TTC549 (cell line): Measurements from ENCODE around the gene LRRC56.
"Not testable (repeated sequence)": the region's sequence is repeated elsewhere in the genome, so short reads cannot be mapped to it uniquely, and the experiment has no call there.

Experiments
- FAIRE-seq: peaks from 2 replicates; lab custom pipeline; 2012; peaks lifted over from hg19 to GRCh38; lab: Jason Lieb, UNC

The LRRC56 gene

DNA sequence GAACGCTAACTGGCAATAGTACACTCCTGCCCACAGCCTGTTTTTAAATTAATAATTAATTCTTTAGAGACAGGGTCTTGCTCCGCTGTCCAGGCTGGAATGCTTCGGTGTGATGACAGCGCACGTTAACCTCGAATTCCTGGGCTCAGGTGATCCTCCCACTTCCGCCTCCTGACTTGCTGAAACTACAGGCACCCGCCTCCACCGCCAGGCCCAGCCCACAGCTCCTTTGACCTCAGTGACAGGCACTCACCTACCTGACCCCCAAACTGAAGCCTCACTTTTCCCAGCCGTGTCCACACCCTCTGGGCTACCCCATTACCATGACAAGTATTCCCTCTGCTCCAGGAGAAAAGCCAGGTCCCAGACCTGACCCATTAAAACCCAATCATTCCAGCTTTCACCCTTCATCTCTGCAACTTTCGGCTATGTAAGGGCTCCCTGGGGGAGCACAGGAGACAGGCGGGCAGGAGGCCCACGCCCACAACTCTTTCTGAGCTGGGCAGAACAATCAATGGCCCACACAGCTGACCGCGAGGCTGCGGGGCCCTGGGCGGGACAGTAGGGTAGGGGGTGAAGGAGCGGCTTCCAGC is 22.5 kb downstream of the LRRC56 start:
- no peak for FAIRE-seq

DNA sequence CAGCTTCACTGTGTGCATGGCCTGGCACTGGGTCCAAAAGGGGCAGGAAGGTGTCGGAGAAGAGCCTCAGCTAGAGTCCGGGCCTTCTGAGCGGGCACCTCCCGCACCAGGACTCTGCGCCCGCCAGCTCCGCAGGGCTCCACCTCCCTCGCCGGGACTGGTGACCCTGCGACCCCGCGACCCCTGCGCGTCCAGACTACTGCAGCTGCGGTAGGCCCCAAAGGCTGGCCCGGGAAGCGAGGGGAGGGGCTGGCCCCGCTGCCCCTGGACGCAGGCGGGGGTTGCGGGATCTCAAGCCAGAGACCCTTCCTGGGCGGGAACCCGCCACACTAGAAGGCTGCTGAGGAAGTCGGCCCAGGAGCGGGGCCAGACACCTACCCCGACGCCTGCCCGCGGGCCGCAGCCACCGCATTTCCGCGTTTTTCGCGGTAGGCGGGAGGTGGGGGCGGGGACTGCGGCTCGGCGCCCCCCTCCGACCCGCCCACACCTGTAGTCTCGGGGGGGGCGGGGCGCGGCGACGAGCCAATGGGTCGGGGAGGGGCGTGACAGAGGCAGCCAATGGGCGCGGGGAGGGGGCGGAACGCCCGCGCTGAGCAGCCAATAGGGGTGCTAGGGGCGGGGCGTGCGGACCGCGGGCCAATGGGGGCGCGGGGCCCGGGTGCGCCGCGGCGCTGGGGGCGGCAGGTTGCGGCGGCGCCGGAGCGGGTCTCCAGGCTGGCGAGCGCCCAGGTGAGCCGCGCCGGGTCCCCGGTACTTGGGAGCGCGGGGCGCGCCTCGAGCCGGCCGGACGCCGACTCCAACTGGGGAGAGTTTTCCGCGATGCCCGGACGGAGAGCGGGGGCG is 23.2 kb downstream of the LRRC56 start, which contains the start of the genes LMNTD2 and RASSF7:
Gene LMNTD2, minus strand, starts transcription at position 434 of the 843 bp plus-strand sequence. Its CDS starts 22 bp downstream, at position 412.
Gene RASSF7, plus strand, starts transcription at position 666 of the 843 bp plus-strand sequence. CDS start 799 bp downstream, outside the sequence.
- FAIRE-seq, result no peak

DNA sequence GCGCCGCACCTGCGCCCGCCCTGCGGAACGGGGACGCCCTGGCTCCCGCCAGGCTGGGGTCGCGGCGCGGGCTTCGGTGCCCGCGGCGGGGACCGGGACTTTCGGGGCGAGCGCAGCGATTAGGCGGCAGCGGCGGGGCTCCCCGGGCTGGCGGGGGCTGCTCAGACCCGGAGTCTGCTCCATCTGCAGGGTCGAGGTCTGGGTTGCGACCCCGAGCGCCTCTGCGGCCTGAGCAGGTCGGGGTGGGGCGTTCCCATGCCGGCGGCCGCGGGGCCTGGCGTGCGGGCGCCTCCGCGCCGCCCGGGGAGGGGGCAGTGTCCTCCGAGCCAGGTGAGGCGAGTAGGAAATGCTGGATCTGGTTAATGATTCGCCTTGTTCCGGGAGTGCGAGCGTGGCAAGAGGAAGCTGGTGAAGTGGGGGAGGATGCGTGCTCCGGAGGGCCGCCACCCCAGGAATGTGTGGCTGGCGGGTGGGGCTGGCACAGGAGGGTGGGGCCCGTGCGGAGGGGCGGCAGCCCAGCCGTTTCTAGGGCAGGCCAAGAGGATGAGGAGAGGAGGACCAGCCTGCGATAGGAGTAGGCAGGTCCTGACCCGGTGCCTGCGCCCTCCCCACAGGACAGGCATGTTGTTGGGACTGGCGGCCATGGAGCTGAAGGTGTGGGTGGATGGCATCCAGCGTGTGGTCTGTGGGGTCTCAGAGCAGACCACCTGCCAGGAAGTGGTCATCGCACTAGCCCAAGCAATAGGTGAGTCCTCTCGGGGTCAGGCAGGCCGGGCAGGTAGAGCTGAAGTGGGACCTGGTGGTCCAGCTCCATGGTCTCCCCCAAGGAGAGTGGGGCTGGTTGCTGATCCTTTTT is 24.0 kb downstream of the LRRC56 start:
- FAIRE-seq, result no peak

GRCh38 chr11:562046-562645 is 24.8 kb downstream of the LRRC56 start:
- no peak for FAIRE-seq

DNA sequence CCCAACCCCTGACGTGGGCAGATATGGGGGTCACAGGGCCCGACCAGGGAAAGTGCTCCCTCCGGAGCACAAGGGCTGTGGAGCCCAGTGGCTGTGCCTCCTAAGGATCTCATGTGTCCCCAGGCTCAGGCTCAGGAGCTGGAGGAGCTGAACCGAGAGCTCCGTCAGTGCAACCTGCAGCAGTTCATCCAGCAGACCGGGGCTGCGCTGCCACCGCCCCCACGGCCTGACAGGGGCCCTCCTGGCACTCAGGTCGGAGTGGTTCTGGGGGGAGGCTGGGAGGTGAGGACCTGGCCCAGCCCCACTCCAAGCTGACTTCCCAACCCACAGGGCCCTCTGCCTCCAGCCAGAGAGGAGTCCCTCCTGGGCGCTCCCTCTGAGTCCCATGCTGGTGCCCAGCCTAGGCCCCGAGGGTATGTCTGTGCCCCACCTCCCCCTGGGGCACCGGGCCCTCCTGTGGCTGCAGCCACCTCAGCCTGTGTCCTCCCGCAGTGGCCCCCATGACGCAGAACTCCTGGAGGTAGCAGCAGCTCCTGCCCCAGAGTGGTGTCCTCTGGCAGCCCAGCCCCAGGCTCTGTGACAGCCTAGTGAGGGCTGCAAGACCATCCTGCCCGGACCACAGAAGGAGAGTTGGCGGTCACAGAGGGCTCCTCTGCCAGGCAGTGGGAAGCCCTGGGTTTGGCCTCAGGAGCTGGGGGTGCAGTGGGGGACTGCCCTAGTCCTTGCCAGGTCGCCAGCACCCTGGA is 25.9 kb downstream of the LRRC56 start:
- no peak for FAIRE-seq

GRCh38 chr11:563812-564578 is 26.7 kb downstream of the LRRC56 start:
- FAIRE-seq, result no peak

DNA sequence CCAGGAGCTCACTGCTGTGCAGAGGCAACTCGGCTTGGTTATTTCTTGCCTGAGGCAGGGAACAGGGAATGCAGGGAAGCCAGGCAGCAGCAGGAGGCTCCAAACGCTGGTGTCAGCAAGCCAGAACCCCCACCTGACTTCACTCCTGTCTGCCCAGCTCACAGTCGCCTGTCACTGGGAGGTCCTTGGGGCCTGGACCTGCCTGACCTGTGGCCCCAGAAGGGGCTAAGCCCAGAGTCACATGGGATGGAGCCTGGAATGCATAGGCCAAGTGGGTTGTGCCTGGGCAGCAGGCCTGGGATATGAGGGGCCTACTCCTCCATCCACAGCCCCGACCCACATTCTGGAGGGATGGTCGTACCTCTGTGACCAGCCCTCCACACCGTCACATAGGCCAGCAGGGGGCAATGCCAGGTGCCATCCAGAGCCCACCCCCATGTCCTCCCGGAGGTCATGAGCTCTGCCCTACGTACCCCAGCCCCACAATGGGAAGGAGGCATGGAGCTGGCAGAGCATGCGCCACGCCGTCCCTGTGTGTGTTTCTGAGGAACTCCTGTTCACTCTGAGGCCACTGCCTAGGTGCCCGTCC is 28.7 kb downstream of the LRRC56 start:
- FAIRE-seq, result no peak

- FAIRE-seq, result no peak
Measured at GRCh38 chr11:567011-567628, 29.8 kb downstream of the LRRC56 start.

- no peak for FAIRE-seq
Measured at GRCh38 chr11:567629-568292, 30.4 kb downstream of the LRRC56 start.

DNA sequence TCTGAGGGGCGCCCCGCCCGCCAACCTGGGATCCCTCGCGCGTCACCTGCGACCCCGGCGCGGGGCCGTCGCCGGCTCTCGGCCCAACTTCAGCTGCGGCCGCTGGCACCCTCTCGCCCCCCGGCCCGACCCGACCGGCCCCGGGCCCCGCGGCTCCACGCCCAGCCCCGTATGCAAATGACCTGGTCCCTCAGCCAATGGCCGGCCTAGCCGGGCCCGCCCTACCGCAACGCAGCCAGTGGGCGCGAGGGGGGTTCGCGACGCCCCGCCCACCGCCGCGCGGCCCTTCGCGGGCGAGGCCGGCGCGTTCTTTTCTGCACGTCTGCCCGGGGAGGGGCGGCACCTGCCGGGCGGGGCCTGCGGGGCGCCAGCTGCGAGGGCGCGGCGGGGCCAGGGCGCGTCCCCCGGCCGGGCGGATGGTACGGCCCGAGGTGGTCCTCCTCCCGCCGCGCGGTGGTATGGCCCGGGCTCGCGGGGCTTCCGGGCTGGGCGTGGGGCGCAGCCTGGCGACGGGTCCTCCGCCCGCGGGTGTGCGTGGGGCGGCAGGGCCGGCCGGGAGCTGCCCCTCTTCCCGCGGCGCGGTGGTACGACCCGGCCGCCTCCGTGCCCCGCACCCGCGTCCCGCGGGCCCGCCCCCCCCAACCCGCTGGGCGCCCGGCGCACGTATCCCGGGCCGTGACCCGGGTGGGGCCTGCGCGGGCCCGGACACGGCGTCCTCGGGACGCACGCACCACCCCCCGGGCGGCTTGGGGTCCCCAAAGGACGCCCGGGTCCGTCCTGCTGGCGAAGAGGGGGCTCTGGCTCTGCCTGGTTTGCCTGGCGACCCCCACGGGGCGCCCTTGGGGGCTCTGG is 31.2 kb downstream of the LRRC56 start:
- FAIRE-seq, result no peak

- no peak for FAIRE-seq
Measured at GRCh38 chr11:569158-569885, 32.0 kb downstream of the LRRC56 start.

DNA sequence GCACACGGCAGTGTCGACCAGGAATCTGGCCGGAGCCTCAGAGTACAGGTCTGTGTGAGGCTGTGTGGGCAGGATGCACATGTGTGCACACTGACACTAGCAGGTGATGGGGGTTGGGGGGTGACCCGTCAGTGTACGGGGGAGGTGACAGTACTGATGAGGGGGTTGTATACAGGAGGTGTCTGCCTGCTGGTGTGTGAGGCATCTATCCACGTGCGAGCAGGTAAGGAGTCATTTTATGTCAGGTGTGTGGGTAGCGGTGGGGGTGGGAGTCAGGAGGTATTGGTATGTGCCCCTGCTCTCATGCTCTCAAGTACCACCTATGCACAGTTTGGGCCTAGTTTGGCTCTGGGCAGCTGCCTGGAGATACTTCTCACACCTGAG is 34.5 kb downstream of the LRRC56 start:
- FAIRE-seq, result no peak

DNA sequence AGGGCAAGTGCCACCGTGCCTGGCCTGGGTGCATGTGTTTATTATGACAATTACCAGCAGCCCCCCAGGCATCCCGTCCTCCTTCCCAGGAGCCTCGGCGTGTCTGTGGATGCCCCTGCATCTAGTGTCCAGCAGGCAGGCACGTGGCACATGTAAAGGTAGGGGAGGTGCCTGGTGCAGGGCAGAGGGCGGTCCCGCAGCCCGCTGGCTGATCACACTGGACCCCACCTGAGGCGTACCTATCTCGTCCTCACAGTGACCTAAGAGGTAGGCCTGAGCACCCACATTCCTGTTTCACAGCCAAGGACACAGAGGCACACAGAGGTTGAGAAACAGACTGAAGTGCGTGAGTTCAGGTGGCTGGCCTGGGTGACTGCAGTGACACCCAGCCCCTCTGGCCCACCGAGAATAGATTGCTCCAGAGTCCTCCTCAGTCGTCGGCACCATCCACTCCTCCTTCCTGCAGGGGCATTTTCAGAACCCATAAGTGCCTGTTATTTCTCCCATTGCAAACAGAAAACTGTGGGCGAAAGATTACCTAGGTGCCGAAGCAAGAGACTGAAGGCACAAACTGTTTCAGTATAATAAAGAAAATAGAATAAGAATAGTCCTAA is 35.9 kb downstream of the LRRC56 start:
- FAIRE-seq, result no peak

- FAIRE-seq, result not testable (repeated sequence)
Measured at GRCh38 chr11:574031-574570, 36.8 kb downstream of the LRRC56 start.

DNA sequence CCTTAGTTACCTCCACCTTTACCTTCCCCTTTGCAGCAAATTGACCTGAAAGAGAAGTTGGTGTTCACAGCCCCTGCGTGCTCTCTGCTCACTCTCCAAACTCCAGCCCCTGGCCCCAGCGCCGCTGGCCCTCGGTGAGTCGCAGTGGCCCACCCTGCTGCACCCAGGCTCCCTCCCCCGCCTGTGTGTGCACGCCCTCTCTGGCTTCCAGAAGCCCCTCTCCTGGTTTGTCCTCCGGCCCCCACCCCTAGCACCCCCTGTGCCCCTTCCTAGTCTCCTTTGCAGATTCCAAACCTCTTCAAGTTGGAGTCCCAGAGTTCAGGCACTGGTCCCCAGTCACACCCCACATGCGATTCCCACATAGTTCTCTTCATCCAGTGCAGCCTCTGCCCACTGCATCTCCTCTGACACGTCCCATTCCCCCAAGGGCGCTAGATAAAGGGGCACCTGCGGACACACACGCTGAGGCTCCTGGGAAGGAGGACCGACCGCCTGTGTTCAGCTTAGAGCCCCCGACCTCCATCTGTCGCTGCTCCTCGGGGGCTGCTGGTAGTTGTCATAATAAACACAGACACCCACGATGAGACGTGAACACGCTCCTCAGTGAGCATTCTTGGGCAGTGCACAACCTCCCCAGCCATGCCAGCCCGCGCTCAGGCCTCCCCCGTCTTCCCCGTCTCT is 37.4 kb downstream of the LRRC56 start:
- FAIRE-seq, result no peak

- FAIRE-seq, result no peak
Measured at GRCh38 chr11:575313-575995, 38.1 kb downstream of the LRRC56 start.
